Neural progenitor cell (in vitro differentiated cells): ENCODE data around the gene CCSER1. TPM values are rescaled to one million over a fixed set of nuclear protein-coding genes. Genes with fewer than 3 reads are reported as not detected.

Experiments used
- DNase-seq: peaks from one replicate; pipeline ENCODE4 v3.0.0-alpha.2; 2016; ENCODE audit warnings: low spot score
- H2AFZ ChIP-seq: fragments of 200-600 bp; sonication (generic); replicated peaks from 2 replicates; pipeline ENCODE4 v1.6.1; 2016; ENCODE audit warnings: antibody characterized with exemption
- H3F3A ChIP-seq: fragments of 200-600 bp; sonication (generic); 2 replicates; pipeline ENCODE4 v1.6.1; 2016; ENCODE audit warnings: antibody characterized with exemption, low read depth
- H3K27ac ChIP-seq: fragments of 200-600 bp; sonication (generic); 2 replicates; pipeline ENCODE4 v1.5.1; 2016; ENCODE audit warnings: mild to moderate bottlenecking
- H3K27me3 ChIP-seq: fragments of 200-600 bp; sonication (generic); 2 replicates; pipeline ENCODE4 v1.6.1; 2016; ENCODE audit warnings: mild to moderate bottlenecking, moderate library complexity
- H3K36me3 ChIP-seq: fragments of 200-600 bp; sonication (generic); 2 replicates; pipeline ENCODE4 v1.5.1; 2016
- H3K4me1 ChIP-seq: fragments of 200-600 bp; sonication (generic); 2 replicates; pipeline ENCODE4 v1.6.1; 2016; ENCODE audit warnings: mixed run types
- H3K4me2 ChIP-seq: fragments of 200-600 bp; sonication (generic); 2 replicates; pipeline ENCODE4 v1.6.1; 2016
- H3K4me3 ChIP-seq: fragments of 200-600 bp; sonication (generic); 2 replicates; pipeline ENCODE4 v1.5.1; 2016
- H3K79me2 ChIP-seq: fragments of 200-600 bp; sonication (generic); 2 replicates; pipeline ENCODE4 v1.6.1; 2016; ENCODE audit warnings: low read depth
- H3K9ac ChIP-seq: fragments of 200-600 bp; sonication (generic); 2 replicates; pipeline ENCODE4 v1.6.1; 2016
- H3K9me3 ChIP-seq: fragments of 200-600 bp; sonication (generic); 2 replicates; pipeline ENCODE4 v1.5.1; 2016; ENCODE audit warnings: low read depth
- H4K20me1 ChIP-seq: fragments of 200-600 bp; sonication (generic); 2 replicates; pipeline ENCODE4 v1.6.1; 2016; ENCODE audit warnings: low read depth
- H3K27ac Mint-ChIP-seq: 3 replicates; pipeline ENCODE4 v1.8.0; 2021; ENCODE audit warnings: mixed read lengths
- H3K27me3 Mint-ChIP-seq: 2 replicates; pipeline ENCODE4 v1.8.0; 2022; ENCODE audit warnings: low read depth, mild to moderate bottlenecking, inconsistent platforms, moderate library complexity, mixed read lengths; ENCODE audit not compliant: insufficient read depth
- H3K36me3 Mint-ChIP-seq: 3 replicates; pipeline ENCODE4 v1.8.0; 2021; ENCODE audit warnings: mixed read lengths
- H3K4me1 Mint-ChIP-seq: 3 replicates; pipeline ENCODE4 v1.8.0; 2021; ENCODE audit warnings: mixed read lengths
- H3K4me3 Mint-ChIP-seq: 3 replicates; pipeline ENCODE4 v1.8.0; 2021; ENCODE audit warnings: mild to moderate bottlenecking, moderate library complexity, mixed read lengths
- H3K9me3 Mint-ChIP-seq: 3 replicates; pipeline ENCODE4 v1.8.0; 2020; ENCODE audit warnings: mixed read lengths
- CTCF ChIP-seq: fragments of 200-600 bp; sonication (generic); IDR thresholded peaks from 2 replicates; pipeline ENCODE4 v1.5.1; 2017; ENCODE audit warnings: antibody characterized with exemption, mild to moderate bottlenecking
- EZH2 ChIP-seq: fragments of 200-600 bp; sonication (generic); IDR thresholded peaks from 2 replicates; pipeline ENCODE4 v1.6.1; 2017; ENCODE audit warnings: antibody characterized with exemption, mild to moderate bottlenecking, moderate library complexity
- EZH2phosphoT487 ChIP-seq: fragments of 200-600 bp; sonication (generic); IDR thresholded peaks from 2 replicates; pipeline ENCODE4 v1.6.1; 2017; ENCODE audit warnings: antibody characterized with exemption
- total RNA-seq: library from RNA; depleted of rRNA; stranded (reverse); fragments of >200 nt; gene quantifications from 2 replicates; pipeline ENCODE4 v1.2.3, GENCODE V29; 2015; ENCODE audit warnings: low replicate concordance

Gene CCSER1
- total RNA-seq, 1 donor from 2014 or later: 0.77 TPM

GRCh38 chr4:90641861-90642599, 514.8 kb downstream of the CCSER1 start:
- Mint-ChIP-seq H3K4me1 (no peaks in the 10 kb centered on the region), H3K27me3 (no peaks in the 10 kb centered on the region), H3K9me3 (no peaks in the 10 kb centered on the region), H3K27ac (no peak overlapping the region), H3K4me3 (no peak overlapping the region), H3K36me3 (no peaks in the 10 kb centered on the region)
- H3K4me2 ChIP-seq: no peak overlapping the region
- H3K36me3 ChIP-seq: no peaks in the 10 kb centered on the region
- TF ChIP-seq EZH2: no peak
- no peak for TF ChIP-seq EZH2phosphoT487
- no peak for TF ChIP-seq CTCF
- H3K4me3 ChIP-seq: no peak overlapping the region
- H4K20me1 ChIP-seq: no peaks in the 10 kb centered on the region
- H3F3A ChIP-seq: no peaks in the 10 kb centered on the region
- no peak overlapping the region for H3K27ac ChIP-seq
- no peak overlapping the region for H2AFZ ChIP-seq
- no peaks in the 10 kb centered on the region for H3K27me3 ChIP-seq
- no peaks in the 10 kb centered on the region for H3K4me1 ChIP-seq
- H3K79me2 ChIP-seq: no peaks in the 10 kb centered on the region
- H3K9me3 ChIP-seq: no peaks in the 10 kb centered on the region
- H3K9ac ChIP-seq: no peak overlapping the region
- peak; percentile 4 for DNase-seq

DNA sequence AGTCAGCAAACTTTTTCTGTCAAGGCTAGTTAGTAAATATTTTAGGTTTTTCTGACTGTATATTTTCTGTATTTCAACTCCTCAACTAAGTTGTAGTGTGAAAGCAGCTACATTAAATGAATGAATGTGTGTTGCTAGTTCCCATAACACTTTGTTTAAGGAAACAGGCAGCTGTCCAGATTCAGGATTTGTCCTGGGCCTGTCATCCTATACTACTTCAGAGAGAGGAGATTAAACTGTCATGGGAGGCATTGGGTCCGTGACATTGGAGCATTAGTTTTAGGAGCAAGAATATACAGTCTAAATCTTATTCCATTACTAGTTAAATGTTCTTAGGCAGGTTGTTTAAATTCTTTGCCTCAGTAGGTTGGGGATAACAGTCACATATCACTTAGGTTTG, 516.0 kb downstream of the CCSER1 start:
- Histone ChIP-seq H3K36me3 (no peaks in the 10 kb centered on the region), H3K27me3 (no peaks in the 10 kb centered on the region), H3K79me2 (no peaks in the 10 kb centered on the region), H3K4me1 (no peaks in the 10 kb centered on the region), H2AFZ (no peak overlapping the region), H3K9me3 (no peaks in the 10 kb centered on the region), H3K4me2 (no peak overlapping the region), H3K9ac (no peak overlapping the region), H3F3A (no peaks in the 10 kb centered on the region), H3K27ac (no peak overlapping the region), H3K4me3 (no peak overlapping the region), H4K20me1 (no peaks in the 10 kb centered on the region)
- H3K27ac Mint-ChIP-seq: no peak overlapping the region
- H3K9me3 Mint-ChIP-seq: no peaks in the 10 kb centered on the region
- no peaks in the 10 kb centered on the region for H3K4me1 Mint-ChIP-seq
- H3K36me3 Mint-ChIP-seq: no peaks in the 10 kb centered on the region
- no peak overlapping the region for H3K4me3 Mint-ChIP-seq
- no peaks in the 10 kb centered on the region for H3K27me3 Mint-ChIP-seq
- TF ChIP-seq CTCF (no peak), EZH2phosphoT487 (no peak), EZH2 (no peak)
- no peak for DNase-seq

DNA sequence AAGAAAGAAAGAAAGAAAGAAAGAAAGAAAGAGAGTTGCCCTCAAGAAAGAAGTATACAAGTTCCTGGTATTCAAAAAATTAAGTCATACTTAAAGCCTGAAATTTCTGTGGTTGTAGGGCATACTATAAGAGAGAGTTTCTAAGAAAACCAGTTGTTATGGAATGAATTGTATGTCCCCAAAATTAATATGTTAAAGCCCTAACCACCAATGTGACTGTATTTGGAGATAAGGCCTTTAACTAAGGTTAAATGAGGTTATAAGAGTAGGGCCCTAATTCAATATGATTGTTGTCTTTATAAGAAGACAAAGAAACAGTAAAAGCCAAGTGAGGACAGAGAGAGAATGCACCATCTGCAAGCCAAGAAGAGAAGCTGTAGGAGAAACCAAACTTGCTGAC, 521.1 kb downstream of the CCSER1 start:
- H3K27ac Mint-ChIP-seq: no peak overlapping the region
- H3K36me3 Mint-ChIP-seq: no peaks in the 10 kb centered on the region
- Histone ChIP-seq H3K79me2 (no peaks in the 10 kb centered on the region), H3K9me3 (no peaks in the 10 kb centered on the region), H3F3A (no peaks in the 10 kb centered on the region), H3K4me1 (no peaks in the 10 kb centered on the region), H3K4me3 (no peak overlapping the region), H3K27ac (no peak overlapping the region), H3K36me3 (no peaks in the 10 kb centered on the region), H3K27me3 (no peaks in the 10 kb centered on the region), H4K20me1 (no peaks in the 10 kb centered on the region), H3K4me2 (no peak overlapping the region), H2AFZ (no peak overlapping the region), H3K9ac (no peak overlapping the region)
- H3K4me3 Mint-ChIP-seq: no peak overlapping the region
- H3K9me3 Mint-ChIP-seq: no peaks in the 10 kb centered on the region
- TF ChIP-seq EZH2 (no peak), EZH2phosphoT487 (no peak), CTCF (no peak)
- no peaks in the 10 kb centered on the region for H3K27me3 Mint-ChIP-seq
- DNase-seq: no peak
- H3K4me1 Mint-ChIP-seq: no peaks in the 10 kb centered on the region
